PC-3 (cell line): Measurements from ENCODE around the gene TMUB2. TPM values are rescaled to one million over a fixed set of nuclear protein-coding genes. Genes with fewer than 3 reads are reported as not detected.

Source experiments
- ATAC-seq: fragments of 200-7000 bp; cut with Tn5 transposase; 2 replicates; pipeline ENCODE4 v1.9.1; 2020; ENCODE audit warnings: mild to moderate bottlenecking, moderate library complexity
- BruUV-seq: library from RNA; stranded (reverse); fragments of 400-500 nt; replicated peaks from 2 replicates; lab custom pipeline; 2021; lab: Mats Ljungman, UMichigan
- CTCF ChIA-PET: fragments of 300-600 bp; sonication (Branson Sonifier 250); formaldehyde crosslinking; loops from one replicate; lab custom pipeline; 2022; ENCODE audit warnings: antibody characterized with exemption; lab: Charles Lee
- POLR2A ChIA-PET: fragments of 300-600 bp; sonication (Branson Sonifier 250); formaldehyde crosslinking; loops from one replicate; lab custom pipeline; 2022; ENCODE audit warnings: antibody characterized with exemption; ENCODE audit not compliant: unreplicated experiment; lab: Charles Lee
- DNase-seq: peaks from one replicate; pipeline ENCODE4 v3.0.0-alpha.2; 2015
- H2AFZ ChIP-seq: fragments of 300-600 bp; sonication (generic); 2 replicates; pipeline ENCODE4 v1.6.0; 2016; ENCODE audit warnings: antibody characterized with exemption, low read length
- H3F3A ChIP-seq: fragments of 300-600 bp; sonication (generic); one replicate; pipeline ENCODE4 v1.6.0; 2017; ENCODE audit warnings: antibody characterized with exemption, low read length, control low read depth, mild to moderate bottlenecking; ENCODE audit not compliant: unreplicated experiment
- H3K27ac ChIP-seq: fragments of 300-600 bp; sonication (generic); 2 replicates; pipeline ENCODE4 v1.5.1; 2016; ENCODE audit warnings: mild to moderate bottlenecking, low read length
- H3K27me3 ChIP-seq: fragments of 300-600 bp; sonication (generic); 2 replicates; pipeline ENCODE4 v1.6.1; 2016; ENCODE audit warnings: low read length, mixed read lengths
- H3K36me3 ChIP-seq: fragments of 300-600 bp; sonication (generic); 2 replicates; pipeline ENCODE4 v1.6.1; 2016; ENCODE audit warnings: low read depth, mixed run types, low read length, mixed read lengths
- H3K4me1 ChIP-seq: fragments of 300-600 bp; sonication (generic); 2 replicates; pipeline ENCODE4 v1.5.1; 2016; ENCODE audit warnings: low read length; ENCODE audit not compliant: insufficient read depth
- H3K4me2 ChIP-seq: fragments of 300-600 bp; sonication (generic); 2 replicates; pipeline ENCODE4 v1.6.0; 2016; ENCODE audit warnings: low read length
- H3K4me3 ChIP-seq: fragments of 300-600 bp; sonication (generic); 2 replicates; pipeline ENCODE4 v1.5.1; 2016; ENCODE audit warnings: mild to moderate bottlenecking, low read length, mixed read lengths
- H3K79me2 ChIP-seq: fragments of 300-600 bp; sonication (generic); 2 replicates; pipeline ENCODE4 v1.6.1; 2017; ENCODE audit warnings: low read length, mixed read lengths
- H3K9ac ChIP-seq: fragments of 300-600 bp; sonication (generic); 2 replicates; pipeline ENCODE4 v1.6.0; 2016; ENCODE audit warnings: mild to moderate bottlenecking, low read length
- H3K9me2 ChIP-seq: fragments of 300-600 bp; sonication (generic); replicated peaks from 2 replicates; pipeline ENCODE4 v1.6.1; 2016; ENCODE audit warnings: mixed run types, low read length, mixed read lengths
- H3K9me3 ChIP-seq: fragments of 300-600 bp; sonication (generic); 2 replicates; pipeline ENCODE4 v1.6.1; 2016; ENCODE audit warnings: low read length, mixed read lengths
- H4K20me1 ChIP-seq: fragments of 300-600 bp; sonication (generic); 2 replicates; pipeline ENCODE4 v1.6.1; 2016; ENCODE audit warnings: low read length, mixed read lengths
- EZH2 ChIP-seq: fragments of 300-600 bp; sonication (generic); IDR thresholded peaks from one replicate; pipeline ENCODE4 v1.6.1; 2017; ENCODE audit warnings: antibody characterized with exemption, mild to moderate bottlenecking, low read length; ENCODE audit not compliant: unreplicated experiment
- EZH2phosphoT487 ChIP-seq: fragments of 300-600 bp; sonication (generic); IDR thresholded peaks from 2 replicates; pipeline ENCODE4 v1.6.1; 2018; ENCODE audit warnings: mild to moderate bottlenecking, antibody characterized with exemption, low read length, borderline replicate concordance
- intact Hi-C: fragments of 100-400 bp; cut with micrococcal nuclease; formaldehyde crosslinking; loops from 2 replicates; pipeline ENCODE4 v1.9.0; 2023
- total RNA-seq: library from RNA; depleted of rRNA; stranded (reverse); fragments of >200 nt; gene quantifications from 2 replicates; pipeline ENCODE4 v1.2.3, GENCODE V29; 2014
- TF ChIP-seq, protein P1 (sequence below): fragments of 300-600 bp; sonication (generic); conservative IDR thresholded peaks from 2 replicates; pipeline ENCODE4 v1.5.1; 2017; ENCODE audit warnings: antibody characterized with exemption, low read depth, mild to moderate bottlenecking, low read length

The TMUB2 gene
- total RNA-seq, 1 experiment from 2014 or later: 43.4 TPM

DNA sequence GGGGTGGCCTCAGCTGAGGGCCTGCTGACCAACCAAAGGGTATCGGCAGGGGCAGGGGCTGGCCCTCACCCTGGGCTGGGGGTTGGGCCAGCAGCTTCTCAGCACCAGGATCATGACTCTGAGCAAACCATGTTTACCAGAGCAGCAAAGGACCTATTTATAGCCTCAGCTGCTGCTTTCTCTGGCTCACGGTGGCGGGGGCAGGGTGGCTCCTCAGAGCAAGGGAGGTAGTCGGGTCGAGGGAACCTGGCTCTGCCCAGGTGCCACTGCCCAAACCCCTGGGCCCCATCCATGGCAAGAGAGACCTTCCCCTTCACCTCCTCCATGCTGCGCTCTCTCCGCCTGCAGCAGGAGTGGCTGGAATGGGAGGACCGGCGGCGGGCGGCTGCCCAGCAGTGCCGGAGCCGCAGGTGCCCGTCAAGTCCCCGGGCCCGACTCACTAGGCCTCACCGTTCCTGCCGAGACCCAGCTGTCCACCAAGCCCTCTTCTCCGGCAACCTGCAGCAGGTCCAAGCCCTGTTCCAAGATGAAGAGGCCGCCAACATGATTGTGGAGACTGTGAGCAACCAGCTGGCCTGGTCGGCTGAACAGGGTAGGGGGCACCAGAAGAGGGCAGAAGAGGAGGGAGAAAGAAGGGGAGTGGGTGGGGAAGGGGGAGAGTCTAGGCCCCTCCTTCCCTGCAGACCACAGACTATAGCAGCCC, 16.1 kb upstream of the TMUB2 start, which contains the start of gene ASB16:
Gene ASB16, plus strand, starts transcription at position 206 of the 703 bp plus-strand sequence. Its CDS starts 86 bp downstream, at position 292.
- POLR2A ChIA-PET: interaction anchor here (0.7 kb wide), 1 partner anchor 163 kb away, joined by 4 read pairs; no protein-coding TSS in a partner anchor

DNA sequence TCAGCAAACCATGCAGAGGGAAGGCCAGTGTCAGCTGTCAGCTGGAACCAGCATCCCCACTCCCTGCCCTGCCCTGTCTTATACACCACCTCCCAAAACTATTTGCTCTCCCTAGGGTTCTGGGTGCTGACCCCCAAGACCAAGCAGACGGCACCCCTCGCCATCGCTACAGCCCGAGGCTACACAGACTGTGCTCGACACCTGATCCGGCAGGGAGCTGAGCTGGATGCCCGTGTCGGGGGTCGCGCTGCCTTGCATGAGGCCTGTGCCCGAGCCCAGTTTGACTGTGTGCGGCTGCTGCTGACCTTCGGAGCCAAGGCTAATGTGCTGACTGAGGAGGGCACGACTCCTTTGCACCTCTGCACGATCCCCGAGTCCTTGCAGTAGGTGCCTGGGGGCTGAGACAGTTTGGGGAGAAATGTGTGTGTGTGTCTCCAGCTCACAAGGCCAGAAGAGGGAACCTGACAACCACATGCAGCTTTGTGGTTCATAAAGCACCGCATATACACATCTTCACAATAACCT, 14.8 kb upstream of the TMUB2 start:
- DNase-seq: no peak
- no peaks in the 10 kb centered on the region for H4K20me1 ChIP-seq
- H3K79me2 ChIP-seq: no peaks in the 10 kb centered on the region
- H3K9me3 ChIP-seq: no peaks in the 10 kb centered on the region
- H3K27ac ChIP-seq: no peak overlapping the region
- CTCF ChIA-PET: interaction anchor here (0.5 kb wide), 1 partner anchor 214 kb away, joined by 3 read pairs; no protein-coding TSS in a partner anchor
- no peaks in the 10 kb centered on the region for H3K27me3 ChIP-seq
- no peak overlapping the region for H2AFZ ChIP-seq
- no peak overlapping the region for H3K9ac ChIP-seq
- no peak overlapping the region for H3K4me2 ChIP-seq
- no peaks in the 10 kb centered on the region; the same call in 1 of the 2 replicates for H3K36me3 ChIP-seq
- POLR2A ChIA-PET: interaction anchor here (0.6 kb wide), 1 partner anchor 168 kb away, joined by 5 read pairs; no protein-coding TSS in a partner anchor
- ATAC-seq: no peak
- peaks cover 9% of the 10 kb centered on the region for H3K4me1 ChIP-seq
- no TSS peak for BruUV-seq
- TF ChIP-seq EZH2 (no peak), EZH2phosphoT487 (no peak)
- TF ChIP-seq, protein P1, sequence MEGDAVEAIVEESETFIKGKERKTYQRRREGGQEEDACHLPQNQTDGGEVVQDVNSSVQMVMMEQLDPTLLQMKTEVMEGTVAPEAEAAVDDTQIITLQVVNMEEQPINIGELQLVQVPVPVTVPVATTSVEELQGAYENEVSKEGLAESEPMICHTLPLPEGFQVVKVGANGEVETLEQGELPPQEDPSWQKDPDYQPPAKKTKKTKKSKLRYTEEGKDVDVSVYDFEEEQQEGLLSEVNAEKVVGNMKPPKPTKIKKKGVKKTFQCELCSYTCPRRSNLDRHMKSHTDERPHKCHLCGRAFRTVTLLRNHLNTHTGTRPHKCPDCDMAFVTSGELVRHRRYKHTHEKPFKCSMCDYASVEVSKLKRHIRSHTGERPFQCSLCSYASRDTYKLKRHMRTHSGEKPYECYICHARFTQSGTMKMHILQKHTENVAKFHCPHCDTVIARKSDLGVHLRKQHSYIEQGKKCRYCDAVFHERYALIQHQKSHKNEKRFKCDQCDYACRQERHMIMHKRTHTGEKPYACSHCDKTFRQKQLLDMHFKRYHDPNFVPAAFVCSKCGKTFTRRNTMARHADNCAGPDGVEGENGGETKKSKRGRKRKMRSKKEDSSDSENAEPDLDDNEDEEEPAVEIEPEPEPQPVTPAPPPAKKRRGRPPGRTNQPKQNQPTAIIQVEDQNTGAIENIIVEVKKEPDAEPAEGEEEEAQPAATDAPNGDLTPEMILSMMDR: no peak
- no peaks in the 10 kb centered on the region for H3F3A ChIP-seq
- H3K4me3 ChIP-seq: no peak overlapping the region
- intact Hi-C loops: no loop called here
- no peaks in the 10 kb centered on the region for H3K9me2 ChIP-seq

More for the DNA sequence above, 16.1 kb upstream of the TMUB2 start, which contains the start of gene ASB16:
- intact Hi-C loops: no loop called here
- peaks cover 9% of the 10 kb centered on the region for H3K4me1 ChIP-seq
- no peaks in the 10 kb centered on the region for H4K20me1 ChIP-seq
- ATAC-seq: no peak; the same call in 1 of the 2 replicates
- H3K4me2 ChIP-seq: no peak within 1 kb of the TSS
- no peaks in the 10 kb centered on the region for H3K36me3 ChIP-seq
- H3K27ac ChIP-seq: no peak within 1 kb of the TSS
- DNase-seq: no peak
- no peaks in the 10 kb centered on the region for H3K9me3 ChIP-seq
- H3F3A ChIP-seq: no peaks in the 10 kb centered on the region
- TF ChIP-seq EZH2phosphoT487 (no peak), EZH2 (no peak)
- TF ChIP-seq, protein P1: no peak
- H3K9me2 ChIP-seq: no peaks in the 10 kb centered on the region
- no peak within 1 kb of the TSS for H2AFZ ChIP-seq
- BruUV-seq: no TSS peak
- no peak within 1 kb of the TSS for H3K4me3 ChIP-seq
- H3K79me2 ChIP-seq: no peaks in the 10 kb centered on the region
- H3K27me3 ChIP-seq: no peaks in the 10 kb centered on the region
- no peak within 1 kb of the TSS for H3K9ac ChIP-seq
- CTCF ChIA-PET: no interaction called here
